GM19455 (cell line): Measurements from ENCODE around the gene FAM20B.

Source experiments
- ATAC-seq: cut with Tn5 transposase; IDR thresholded peaks from one replicate; pipeline ENCODE4 v1.9.1; 2021; ENCODE audit not compliant: unreplicated experiment

FAM20B gene

GRCh38 chr1:179047636-179047997, 21.9 kb downstream of the FAM20B start:
- no peak for ATAC-seq

GRCh38 chr1:179048339-179049124, 22.8 kb downstream of the FAM20B start:
- ATAC-seq, result no peak

GRCh38 chr1:179052776-179053175, 27.1 kb downstream of the FAM20B start:
- ATAC-seq, result no peak

GRCh38 chr1:179053486-179053885, 27.8 kb downstream of the FAM20B start:
- no peak for ATAC-seq

GRCh38 chr1:179055937-179056336, 30.2 kb downstream of the FAM20B start:
- ATAC-seq, result no peak

- ATAC-seq, result no peak
These were observed 33.1 kb downstream of the FAM20B start for GRCh38 chr1:179058487-179059483.

- ATAC-seq, result no peak
These were observed 35.9 kb downstream of the FAM20B start for GRCh38 chr1:179061360-179062282.

- no peak for ATAC-seq
These were observed 40.8 kb downstream of the FAM20B start for GRCh38 chr1:179066471-179066870.

- no peak for ATAC-seq
These were observed 51.7 kb downstream of the FAM20B start for GRCh38 chr1:179077396-179077795.

- no peak for ATAC-seq
These were observed 53.5 kb downstream of the FAM20B start for GRCh38 chr1:179079113-179079761.

GRCh38 chr1:179080866-179081686, 55.4 kb downstream of the FAM20B start:
- ATAC-seq, result peak; percentile 22

- ATAC-seq, result peak; percentile 86
These were observed 56.1 kb downstream of the FAM20B start, which contains the start of gene TOR3A for GRCh38 chr1:179081687-179082332. TOR3A (plus strand) TSS chr1:179082070; CDS start chr1:179082129, 59 bp downstream.

- ATAC-seq, result peak; percentile 25
These were observed 56.8 kb downstream of the FAM20B start for GRCh38 chr1:179082333-179082998.

GRCh38 chr1:179082999-179083335, 57.3 kb downstream of the FAM20B start:
- ATAC-seq, result no peak

GRCh38 chr1:179083533-179083932, 57.8 kb downstream of the FAM20B start:
- no peak for ATAC-seq

- no peak for ATAC-seq
These were observed 62.0 kb downstream of the FAM20B start for GRCh38 chr1:179087665-179088064.

- no peak for ATAC-seq
These were observed 64.3 kb downstream of the FAM20B start for GRCh38 chr1:179089827-179090482.

GRCh38 chr1:179090522-179090921, 64.8 kb downstream of the FAM20B start:
- ATAC-seq, result no peak
